Measurements from ENCODE around the gene GYS2.

Gene GYS2

GRCh38 chr12:21526721-21527345 is 77.8 kb downstream of the GYS2 start:
- Histone ChIP-seq H3K4me1 (no peaks in the 10 kb centered on the region), H3K27me3 (peaks cover 64% of the 10 kb centered on the region), H3K36me3 (no peaks in the 10 kb centered on the region), H3K4me3 (ENCODE audit: low read depth, low read length) (peak overlapping the region; percentile 59), H3K9me3 (no peaks in the 10 kb centered on the region)
- no peak for DNase-seq
- TF ChIP-seq, protein P1, sequence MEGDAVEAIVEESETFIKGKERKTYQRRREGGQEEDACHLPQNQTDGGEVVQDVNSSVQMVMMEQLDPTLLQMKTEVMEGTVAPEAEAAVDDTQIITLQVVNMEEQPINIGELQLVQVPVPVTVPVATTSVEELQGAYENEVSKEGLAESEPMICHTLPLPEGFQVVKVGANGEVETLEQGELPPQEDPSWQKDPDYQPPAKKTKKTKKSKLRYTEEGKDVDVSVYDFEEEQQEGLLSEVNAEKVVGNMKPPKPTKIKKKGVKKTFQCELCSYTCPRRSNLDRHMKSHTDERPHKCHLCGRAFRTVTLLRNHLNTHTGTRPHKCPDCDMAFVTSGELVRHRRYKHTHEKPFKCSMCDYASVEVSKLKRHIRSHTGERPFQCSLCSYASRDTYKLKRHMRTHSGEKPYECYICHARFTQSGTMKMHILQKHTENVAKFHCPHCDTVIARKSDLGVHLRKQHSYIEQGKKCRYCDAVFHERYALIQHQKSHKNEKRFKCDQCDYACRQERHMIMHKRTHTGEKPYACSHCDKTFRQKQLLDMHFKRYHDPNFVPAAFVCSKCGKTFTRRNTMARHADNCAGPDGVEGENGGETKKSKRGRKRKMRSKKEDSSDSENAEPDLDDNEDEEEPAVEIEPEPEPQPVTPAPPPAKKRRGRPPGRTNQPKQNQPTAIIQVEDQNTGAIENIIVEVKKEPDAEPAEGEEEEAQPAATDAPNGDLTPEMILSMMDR (IDR thresholded peaks at IDR 0.05; ENCODE audit: low read depth, low read length), result no peak

- no peaks in the 10 kb centered on the region for H3K4me1 ChIP-seq
- TF ChIP-seq, protein P1 (IDR thresholded peaks at IDR 0.05; ENCODE audit: low read depth, low read length), result no peak
- peak within 1 kb of the TSS; percentile 59 for H3K4me3 ChIP-seq (ENCODE audit: low read depth, low read length)
- no peaks in the 10 kb centered on the region for H3K9me3 ChIP-seq
- no peak for DNase-seq
- peaks cover 59% of the 10 kb centered on the region for H3K27me3 ChIP-seq
- no peaks in the 10 kb centered on the region for H3K36me3 ChIP-seq
These were observed 78.6 kb downstream of the GYS2 start, which contains the start of gene SPX for GRCh38 chr12:21526053-21526452. Gene SPX, plus strand, starts transcription at chr12:21526296. Its CDS starts 177 bp downstream, at chr12:21526473.

- no peak overlapping the region for H3K4me3 ChIP-seq (ENCODE audit: low read depth, low read length)
- no peak for DNase-seq
- TF ChIP-seq, protein P1 (IDR thresholded peaks at IDR 0.05; ENCODE audit: low read depth, low read length), result no peak
- no peaks in the 10 kb centered on the region for H3K4me1 ChIP-seq
- H3K27me3 ChIP-seq, result peaks cover 30% of the 10 kb centered on the region
- no peaks in the 10 kb centered on the region for H3K36me3 ChIP-seq
- H3K9me3 ChIP-seq, result no peaks in the 10 kb centered on the region
These were observed 81.5 kb downstream of the GYS2 start for GRCh38 chr12:21523148-21523547.

GRCh38 chr12:21521541-21521940 is 83.1 kb downstream of the GYS2 start:
- no peaks in the 10 kb centered on the region for H3K9me3 ChIP-seq
- TF ChIP-seq, protein P1 (IDR thresholded peaks at IDR 0.05; ENCODE audit: low read depth, low read length), result no peak
- H3K4me3 ChIP-seq (ENCODE audit: low read depth, low read length), result no peak overlapping the region
- H3K27me3 ChIP-seq, result peaks cover 14% of the 10 kb centered on the region
- no peaks in the 10 kb centered on the region; the same call in 1 of the 2 replicates for H3K36me3 ChIP-seq
- DNase-seq, result no peak
- H3K4me1 ChIP-seq, result no peaks in the 10 kb centered on the region

DNA sequence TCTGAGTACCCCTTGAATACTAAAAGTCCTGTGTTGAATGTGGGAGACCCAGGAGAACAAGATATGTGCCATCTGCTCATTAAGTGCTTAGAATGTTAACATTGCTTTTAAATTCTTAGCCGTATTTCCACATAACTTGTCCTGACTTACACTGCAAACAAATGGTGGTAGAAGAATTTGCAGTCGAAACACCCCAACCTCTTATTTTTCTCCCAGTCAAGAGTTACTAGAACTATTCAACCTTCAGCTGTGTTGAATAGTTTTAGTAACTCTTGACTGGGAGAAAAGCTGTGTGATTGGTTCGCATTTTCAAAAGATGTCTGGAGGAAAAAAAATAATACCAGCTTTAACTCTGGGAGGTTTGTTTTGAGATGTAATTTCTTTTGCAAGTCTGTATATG is 86.2 kb downstream of the GYS2 start:
- no peaks in the 10 kb centered on the region; the same call in 1 of the 2 replicates for H3K36me3 ChIP-seq
- TF ChIP-seq, protein P1 (IDR thresholded peaks at IDR 0.05; ENCODE audit: low read depth, low read length), result no peak

GRCh38 chr12:21516281-21516680 is 88.4 kb downstream of the GYS2 start:
- no peaks in the 10 kb centered on the region for H3K4me1 ChIP-seq

More for the DNA sequence above, 86.2 kb downstream of the GYS2 start:
- Histone ChIP-seq H3K27me3 (no peaks in the 10 kb centered on the region), H3K4me1 (no peaks in the 10 kb centered on the region), H3K4me3 (ENCODE audit: low read depth, low read length) (no peak overlapping the region), H3K9me3 (no peaks in the 10 kb centered on the region)
- DNase-seq, result no peak

More at GRCh38 chr12:21516281-21516680, 88.4 kb downstream of the GYS2 start:
- TF ChIP-seq, protein P1 (IDR thresholded peaks at IDR 0.05; ENCODE audit: low read depth, low read length), result no peak
- Histone ChIP-seq H3K27me3 (no peaks in the 10 kb centered on the region), H3K36me3 (no peaks in the 10 kb centered on the region; the same call in 1 of the 2 replicates), H3K9me3 (no peaks in the 10 kb centered on the region), H3K4me3 (ENCODE audit: low read depth, low read length) (no peak overlapping the region)
- no peak for DNase-seq

Data from BE2C (cell line).